GM12891 (cell line): ENCODE measurements around the gene WIZ.

ENCODE experiments used
- PAX5 ChIP-seq: IDR thresholded peaks from 2 replicates; pipeline ENCODE4 v1.6.1; 2011; ENCODE audit warnings: low read length, moderate library complexity, mild to moderate bottlenecking; ENCODE audit not compliant: insufficient read depth, severe bottlenecking
- POLR2A ChIP-seq: IDR thresholded peaks from 2 replicates; pipeline ENCODE4 v1.6.1; 2011; ENCODE audit warnings: low read depth, low read length, control low read depth
- POLR2AphosphoS5 ChIP-seq: IDR thresholded peaks from 2 replicates; pipeline ENCODE4 v1.6.1; 2011; ENCODE audit warnings: low read depth, low read length, control low read depth
- POU2F2 ChIP-seq: IDR thresholded peaks from 2 replicates; pipeline ENCODE4 v1.6.1; 2011; ENCODE audit warnings: low read depth, mild to moderate bottlenecking, control low read depth, low read length, moderate library complexity
- SPI1 ChIP-seq: IDR thresholded peaks from 2 replicates; pipeline ENCODE4 v1.6.1; 2011; ENCODE audit warnings: low read depth, low read length, control low read depth
- TAF1 ChIP-seq: IDR thresholded peaks from 2 replicates; pipeline ENCODE4 v1.6.1; 2011; ENCODE audit warnings: low read depth, low read length, control low read depth

DNA sequence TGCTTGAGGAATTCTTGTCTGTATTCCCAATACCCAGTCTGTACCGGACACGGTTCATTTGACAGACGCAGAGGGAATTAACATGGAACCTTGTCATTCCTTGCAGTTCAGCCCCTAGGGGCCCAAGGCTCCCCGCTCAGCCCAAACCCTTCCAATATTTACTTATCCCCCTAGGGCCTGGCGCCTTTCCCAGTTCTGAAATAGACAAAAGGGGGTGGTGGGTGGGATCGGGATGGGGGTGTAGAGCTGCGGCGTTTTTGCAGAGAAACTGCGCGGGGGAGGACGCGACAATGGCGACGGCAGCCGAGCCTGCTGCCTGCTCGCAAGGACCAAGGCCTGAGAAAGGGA lies 31.6 kb downstream of the WIZ start:
- TF ChIP-seq POLR2A, result no peak
- TF ChIP-seq POLR2AphosphoS5, result no peak
- no peak for TF ChIP-seq TAF1
- TF ChIP-seq PAX5, result no peak
- TF ChIP-seq SPI1, result no peak
- no peak for TF ChIP-seq POU2F2
